ENCODE data around the gene ZFYVE27.

Gene ZFYVE27

DNA sequence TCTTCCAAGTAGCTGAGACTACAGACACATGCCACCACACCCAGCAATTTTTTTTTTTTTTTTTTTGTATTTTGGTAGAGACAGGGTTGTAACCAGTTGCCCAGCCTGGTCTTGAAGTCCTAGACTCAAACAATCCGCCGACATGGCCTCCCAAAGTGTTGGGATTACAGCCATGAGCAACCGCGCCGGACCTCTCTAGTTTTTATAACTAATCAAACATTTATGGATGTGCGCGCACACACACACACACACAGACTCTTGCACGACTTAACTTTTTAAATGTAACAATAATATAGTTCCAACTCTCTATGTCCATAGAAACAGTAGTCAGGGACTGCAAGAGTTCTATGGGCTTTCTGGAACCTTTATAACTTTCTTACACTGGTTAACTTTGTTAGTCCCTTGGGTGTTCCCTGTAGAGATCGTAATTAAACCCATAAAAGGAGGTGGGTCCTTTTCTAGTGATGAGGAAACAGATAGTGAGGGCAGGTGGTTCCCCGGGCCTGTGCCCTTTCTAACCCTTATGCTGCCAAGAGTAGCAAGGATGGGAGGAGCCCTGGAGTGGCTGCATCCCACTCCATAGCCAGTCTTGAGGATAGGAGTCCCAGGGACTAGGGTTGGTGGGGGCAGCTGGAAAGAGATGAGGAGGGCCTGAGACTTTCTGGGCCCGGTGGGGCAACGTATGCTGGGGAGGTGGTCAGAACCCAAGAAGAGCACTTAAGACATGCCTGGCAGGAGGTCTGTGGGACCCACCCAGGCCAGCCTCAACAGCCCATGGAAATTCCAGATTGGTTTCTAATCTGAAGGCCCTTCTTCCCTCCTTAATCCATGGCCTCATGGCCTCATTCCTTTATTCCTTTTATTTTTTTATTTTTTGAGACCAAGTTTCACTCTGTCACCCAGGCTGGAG is 14.8 kb upstream of the ZFYVE27 start:
- no peak for DNase-seq (ENCODE audit: low spot score)
- Histone ChIP-seq H2BK120ac (ENCODE audit: low read depth, low read length) (no peak overlapping the region), H3K36me3 (replicated peaks in 1 of 2; ENCODE audit: control insufficient read depth in 2 of 2, insufficient read depth in 2 of 2, low read length in 2 of 2) (peaks cover under 1 to 4% of the 10 kb centered on the region in 2 donors), H3K4me1 (ENCODE audit: control insufficient read depth in 2 of 2, insufficient read depth in 1 of 2, low read depth in 1 of 2, low read length in 2 of 2) (peaks cover 4 to 18% of the 10 kb centered on the region in 2 donors), H2BK5ac (ENCODE audit: low read length) (no peak overlapping the region), H2AFZ (ENCODE audit: low read length) (no peak overlapping the region), H3K27ac (replicated peaks; ENCODE audit: low read length) (no peak overlapping the region), H2BK15ac (ENCODE audit: low read length) (no peak overlapping the region), H3K14ac (ENCODE audit: low read length) (no peak overlapping the region), H3K23ac (ENCODE audit: low read depth, low read length, poor library complexity) (no peak overlapping the region), H3K9ac (ENCODE audit: low read depth, low read length, poor library complexity) (no peak overlapping the region), H3K18ac (ENCODE audit: low read length) (no peak overlapping the region), H2AK5ac (ENCODE audit: low read depth, low read length) (no peak overlapping the region), H4K8ac (ENCODE audit: low read depth, low read length) (no peak overlapping the region), H3K4me3 (ENCODE audit: low read length in 2 of 2) (no peak overlapping the region), H3K4ac (ENCODE audit: low read length) (no peak overlapping the region), H3K27me3 (ENCODE audit: control insufficient read depth in 3 of 3, insufficient read depth in 3 of 3, low read depth in 1 of 3, low read length in 3 of 3) (no peaks in the 10 kb centered on the region), H2BK12ac (ENCODE audit: low read length) (no peak overlapping the region), H3K79me1 (ENCODE audit: low read depth, low read length) (no peaks in the 10 kb centered on the region), H3K9me3 (replicated peaks in 1 of 2; ENCODE audit: control insufficient read depth in 2 of 2, insufficient read depth in 1 of 2, low read depth in 1 of 2, low read length in 2 of 2) (no peaks in the 10 kb centered on the region), H3K4me2 (ENCODE audit: insufficient read depth, low read length, poor library complexity, severe bottlenecking) (no peak overlapping the region), H4K91ac (ENCODE audit: low read depth, low read length, poor library complexity) (no peak overlapping the region)
- WGBS, 2 donors (ENCODE audit: extremely low coverage in 2 of 2, insufficient read length in 2 of 2, insufficient replicate concordance in 1 of 2), result no CpG with 5 or more reads among the region's 12 CpGs

- H3K14ac ChIP-seq (ENCODE audit: low read length), result no peak overlapping the region
- no peaks in the 10 kb centered on the region for H3K9me3 ChIP-seq (replicated peaks in 1 of 2; ENCODE audit: control insufficient read depth in 2 of 2, insufficient read depth in 1 of 2, low read depth in 1 of 2, low read length in 2 of 2)
- no peak overlapping the region for H2BK12ac ChIP-seq (ENCODE audit: low read length)
- no peak overlapping the region for H3K4me3 ChIP-seq (ENCODE audit: low read length in 2 of 2)
- H3K4me1 ChIP-seq (ENCODE audit: control insufficient read depth in 2 of 2, insufficient read depth in 1 of 2, low read depth in 1 of 2, low read length in 2 of 2), result peaks cover 4 to 11% of the 10 kb centered on the region in 2 donors
- no peak overlapping the region for H4K91ac ChIP-seq (ENCODE audit: low read depth, low read length, poor library complexity)
- no peak overlapping the region for H3K23ac ChIP-seq (ENCODE audit: low read depth, low read length, poor library complexity)
- WGBS, 2 donors (ENCODE audit: extremely low coverage in 2 of 2, insufficient read length in 2 of 2, insufficient replicate concordance in 1 of 2), result no CpG with 5 or more reads among the region's 3 CpGs
- no peak overlapping the region for H3K4me2 ChIP-seq (ENCODE audit: insufficient read depth, low read length, poor library complexity, severe bottlenecking)
- no peak overlapping the region for H2BK120ac ChIP-seq (ENCODE audit: low read depth, low read length)
- no peaks in the 10 kb centered on the region for H3K36me3 ChIP-seq (replicated peaks in 1 of 2; ENCODE audit: control insufficient read depth in 2 of 2, insufficient read depth in 2 of 2, low read length in 2 of 2)
- H2BK15ac ChIP-seq (ENCODE audit: low read length), result peak overlapping the region; percentile 1
- no peak for DNase-seq (ENCODE audit: low spot score)
- H3K18ac ChIP-seq (ENCODE audit: low read length), result no peak overlapping the region
- no peaks in the 10 kb centered on the region for H3K27me3 ChIP-seq (ENCODE audit: control insufficient read depth in 3 of 3, insufficient read depth in 3 of 3, low read depth in 1 of 3, low read length in 3 of 3)
- H2BK5ac ChIP-seq (ENCODE audit: low read length), result no peak overlapping the region
- no peak overlapping the region for H2AFZ ChIP-seq (ENCODE audit: low read length)
- H2AK5ac ChIP-seq (ENCODE audit: low read depth, low read length), result no peak overlapping the region
- H3K79me1 ChIP-seq (ENCODE audit: low read depth, low read length), result no peaks in the 10 kb centered on the region
- H3K27ac ChIP-seq (replicated peaks; ENCODE audit: low read length), result no peak overlapping the region
- no peak overlapping the region for H3K9ac ChIP-seq (ENCODE audit: low read depth, low read length, poor library complexity)
- H3K4ac ChIP-seq (ENCODE audit: low read length), result no peak overlapping the region
- no peak overlapping the region for H4K8ac ChIP-seq (ENCODE audit: low read depth, low read length)
Measured at GRCh38 chr10:97723001-97723400, 13.9 kb upstream of the ZFYVE27 start.

GRCh38 chr10:97724341-97724941 is 12.5 kb upstream of the ZFYVE27 start:
- Histone ChIP-seq H3K9ac (ENCODE audit: low read depth, low read length, poor library complexity) (no peak overlapping the region), H3K27me3 (ENCODE audit: control insufficient read depth in 3 of 3, insufficient read depth in 3 of 3, low read depth in 1 of 3, low read length in 3 of 3) (no peaks in the 10 kb centered on the region), H2AK5ac (ENCODE audit: low read depth, low read length) (no peak overlapping the region), H3K27ac (replicated peaks; ENCODE audit: low read length) (no peak overlapping the region), H2BK12ac (ENCODE audit: low read length) (no peak overlapping the region), H4K8ac (ENCODE audit: low read depth, low read length) (no peak overlapping the region), H3K23ac (ENCODE audit: low read depth, low read length, poor library complexity) (no peak overlapping the region), H3K36me3 (replicated peaks in 1 of 2; ENCODE audit: control insufficient read depth in 2 of 2, insufficient read depth in 2 of 2, low read length in 2 of 2) (no peaks in the 10 kb centered on the region), H3K4me1 (ENCODE audit: control insufficient read depth in 2 of 2, insufficient read depth in 1 of 2, low read depth in 1 of 2, low read length in 2 of 2) (peaks cover 0 to under 1% of the 10 kb centered on the region in 2 donors), H2AFZ (ENCODE audit: low read length) (no peak overlapping the region), H3K14ac (ENCODE audit: low read length) (no peak overlapping the region), H3K4me2 (ENCODE audit: insufficient read depth, low read length, poor library complexity, severe bottlenecking) (no peak overlapping the region), H4K91ac (ENCODE audit: low read depth, low read length, poor library complexity) (no peak overlapping the region), H3K18ac (ENCODE audit: low read length) (no peak overlapping the region), H3K4ac (ENCODE audit: low read length) (no peak overlapping the region), H2BK5ac (ENCODE audit: low read length) (no peak overlapping the region), H2BK120ac (ENCODE audit: low read depth, low read length) (no peak overlapping the region), H3K4me3 (ENCODE audit: low read length in 2 of 2) (no peak overlapping the region), H3K79me1 (ENCODE audit: low read depth, low read length) (no peaks in the 10 kb centered on the region), H2BK15ac (ENCODE audit: low read length) (no peak overlapping the region), H3K9me3 (replicated peaks in 1 of 2; ENCODE audit: control insufficient read depth in 2 of 2, insufficient read depth in 1 of 2, low read depth in 1 of 2, low read length in 2 of 2) (no peaks in the 10 kb centered on the region)
- no CpG with 5 or more reads among the region's 5 CpGs for WGBS, 2 donors (ENCODE audit: extremely low coverage in 2 of 2, insufficient read length in 2 of 2, insufficient replicate concordance in 1 of 2)
- DNase-seq (ENCODE audit: low spot score), result no peak

DNA sequence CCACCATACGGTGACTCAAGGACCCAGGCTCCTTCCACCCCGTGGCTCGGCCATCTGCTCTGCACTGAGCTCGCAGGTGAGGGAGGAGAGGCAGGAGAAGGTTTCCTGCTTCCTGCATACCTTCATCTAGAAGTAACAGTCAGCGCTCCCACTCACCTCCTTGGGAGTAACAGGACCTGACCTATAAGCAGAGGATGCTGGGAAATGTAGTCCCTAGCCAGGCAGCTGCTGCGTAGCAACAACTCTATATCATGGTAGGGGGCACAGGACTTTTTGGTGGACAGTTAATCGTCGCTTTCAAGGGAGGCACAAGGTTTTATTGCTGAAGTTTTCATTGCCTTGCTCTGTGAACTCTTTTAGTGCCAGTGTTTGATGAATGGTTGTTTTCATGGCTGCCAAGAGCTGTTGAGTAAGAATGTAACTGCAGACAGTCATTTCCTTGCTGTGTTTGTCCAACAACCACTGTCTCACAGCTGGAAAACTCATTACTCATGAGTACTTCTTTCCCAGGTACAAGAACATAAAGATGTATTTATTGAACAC is 10.2 kb upstream of the ZFYVE27 start:
- Histone ChIP-seq H3K4ac (ENCODE audit: low read length) (no peak overlapping the region), H3K4me1 (ENCODE audit: control insufficient read depth in 2 of 2, insufficient read depth in 1 of 2, low read depth in 1 of 2, low read length in 2 of 2) (no peaks in the 10 kb centered on the region), H2AK5ac (ENCODE audit: low read depth, low read length) (no peak overlapping the region), H3K27me3 (ENCODE audit: control insufficient read depth in 3 of 3, insufficient read depth in 3 of 3, low read depth in 1 of 3, low read length in 3 of 3) (no peaks in the 10 kb centered on the region), H3K18ac (ENCODE audit: low read length) (no peak overlapping the region), H4K91ac (ENCODE audit: low read depth, low read length, poor library complexity) (no peak overlapping the region), H3K27ac (replicated peaks; ENCODE audit: low read length) (no peak overlapping the region), H2BK12ac (ENCODE audit: low read length) (no peak overlapping the region), H2BK5ac (ENCODE audit: low read length) (no peak overlapping the region), H4K8ac (ENCODE audit: low read depth, low read length) (no peak overlapping the region), H3K4me3 (ENCODE audit: low read length in 2 of 2) (no peak overlapping the region), H2BK15ac (ENCODE audit: low read length) (no peak overlapping the region), H2BK120ac (ENCODE audit: low read depth, low read length) (no peak overlapping the region), H3K9me3 (replicated peaks in 1 of 2; ENCODE audit: control insufficient read depth in 2 of 2, insufficient read depth in 1 of 2, low read depth in 1 of 2, low read length in 2 of 2) (no peaks in the 10 kb centered on the region), H3K4me2 (ENCODE audit: insufficient read depth, low read length, poor library complexity, severe bottlenecking) (no peak overlapping the region), H3K9ac (ENCODE audit: low read depth, low read length, poor library complexity) (no peak overlapping the region), H3K23ac (ENCODE audit: low read depth, low read length, poor library complexity) (no peak overlapping the region), H2AFZ (ENCODE audit: low read length) (peak overlapping the region; percentile 15), H3K14ac (ENCODE audit: low read length) (no peak overlapping the region), H3K36me3 (replicated peaks in 1 of 2; ENCODE audit: control insufficient read depth in 2 of 2, insufficient read depth in 2 of 2, low read length in 2 of 2) (no peaks in the 10 kb centered on the region), H3K79me1 (ENCODE audit: low read depth, low read length) (no peaks in the 10 kb centered on the region)
- DNase-seq (ENCODE audit: low spot score), result no peak
- no CpG with 5 or more reads among the region's 8 CpGs for WGBS, 2 donors (ENCODE audit: extremely low coverage in 2 of 2, insufficient read length in 2 of 2, insufficient replicate concordance in 1 of 2)
